ENCODE data around the gene PVRIG. TPM values are rescaled to one million over a fixed set of nuclear protein-coding genes. Genes with fewer than 3 reads are reported as not detected.

The PVRIG gene
- total RNA-seq, 1 experiment from 2014 or later = 0.70 TPM

Other genes with a start within 250 kb of the PVRIG start
- gene AZGP1, start 243.9 kb upstream of the PVRIG start, total RNA-seq (2021) = 0.24 TPM in 1 of 2 replicates, not detected in the other
- gene ZKSCAN1, start 204.4 kb upstream of the PVRIG start, total RNA-seq (2021) = 28.2 and 29.8 TPM in 2 replicates
- gene ZSCAN21, start 170.2 kb upstream of the PVRIG start, total RNA-seq (2021) = 23.5 and 24.3 TPM in 2 replicates
- gene ZNF3, start 138.2 kb upstream of the PVRIG start, total RNA-seq (2021) = 60.4 and 62.8 TPM in 2 replicates
- 140 and 144 TPM in 2 replicates for gene COPS6, start 131.0 kb upstream of the PVRIG start, total RNA-seq (2021)
- 387 and 390 TPM in 2 replicates for gene MCM7, start 118.6 kb upstream of the PVRIG start, total RNA-seq (2021)
- 18.8 and 20.2 TPM in 2 replicates for gene AP4M1, start 118.3 kb upstream of the PVRIG start, total RNA-seq (2021)
- 87.1 and 88.9 TPM in 2 replicates for gene TAF6, start 100.6 kb upstream of the PVRIG start, total RNA-seq (2021)
- 10.4 and 12.3 TPM in 2 replicates for gene CNPY4, start 100.3 kb upstream of the PVRIG start, total RNA-seq (2021)
- 1.6 and 1.9 TPM in 2 replicates for gene MBLAC1, start 93.0 kb upstream of the PVRIG start, total RNA-seq (2021)
- gene LAMTOR4, start 71.0 kb upstream of the PVRIG start, total RNA-seq (2021) = 164 and 179 TPM in 2 replicates
- 31.8 and 32.8 TPM in 2 replicates for gene TRAPPC14, start 61.2 kb upstream of the PVRIG start, total RNA-seq (2021)
- 6.0 and 7.0 TPM in 2 replicates for gene GAL3ST4, start 51.3 kb upstream of the PVRIG start, total RNA-seq (2021)
- gene GPC2, start 42.6 kb upstream of the PVRIG start, total RNA-seq (2021) = 39.5 and 45.2 TPM in 2 replicates
- 2.6 and 3.1 TPM in 2 replicates for gene STAG3, start 42.0 kb upstream of the PVRIG start, total RNA-seq (2021)
- gene SPDYE3, start 87.8 kb downstream of the PVRIG start, total RNA-seq (2021) = not detected in 2 replicates
- gene PILRB, start 138.2 kb downstream of the PVRIG start, total RNA-seq (2021) = 43.5 and 50.1 TPM in 2 replicates
- gene PILRA, start 153.5 kb downstream of the PVRIG start, total RNA-seq (2021) = 3.2 and 3.3 TPM in 2 replicates
- gene ZCWPW1, start 208.8 kb downstream of the PVRIG start, total RNA-seq (2021) = 1.1 and 1.3 TPM in 2 replicates
- 68.0 and 69.0 TPM in 2 replicates for gene MEPCE, start 209.9 kb downstream of the PVRIG start, total RNA-seq (2021)
- gene PPP1R35, start 216.5 kb downstream of the PVRIG start, total RNA-seq (2021) = 37.4 and 40.2 TPM in 2 replicates
- gene SPACDR, start 244.3 kb downstream of the PVRIG start, total RNA-seq (2021) = 0.39 TPM in 1 of 2 replicates, not detected in the other

All from H9 (cell line).